ENCODE data around the gene FOCAD.

Gene FOCAD

DNA sequence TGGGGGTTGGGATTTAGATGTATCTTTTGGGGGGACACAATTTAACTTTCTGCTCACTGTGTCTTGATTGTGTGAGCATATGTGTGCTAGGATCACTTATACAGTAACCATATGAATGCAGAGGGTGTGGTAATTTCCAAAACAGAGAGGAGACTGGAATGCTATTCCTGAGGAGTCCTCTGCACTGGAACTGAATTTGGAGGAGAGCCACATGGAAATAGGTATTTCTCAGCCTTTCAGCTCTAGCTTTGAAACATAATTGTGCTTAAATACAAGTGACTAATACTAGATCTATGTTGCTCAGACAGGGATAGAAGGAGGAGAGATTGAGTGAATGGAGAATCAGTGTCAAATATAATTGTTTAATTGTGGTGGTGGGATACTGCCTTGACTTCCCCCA lies 45.5 kb downstream of the FOCAD start:
- no peak for DNase-seq (ENCODE audit: low read depth)

DNA sequence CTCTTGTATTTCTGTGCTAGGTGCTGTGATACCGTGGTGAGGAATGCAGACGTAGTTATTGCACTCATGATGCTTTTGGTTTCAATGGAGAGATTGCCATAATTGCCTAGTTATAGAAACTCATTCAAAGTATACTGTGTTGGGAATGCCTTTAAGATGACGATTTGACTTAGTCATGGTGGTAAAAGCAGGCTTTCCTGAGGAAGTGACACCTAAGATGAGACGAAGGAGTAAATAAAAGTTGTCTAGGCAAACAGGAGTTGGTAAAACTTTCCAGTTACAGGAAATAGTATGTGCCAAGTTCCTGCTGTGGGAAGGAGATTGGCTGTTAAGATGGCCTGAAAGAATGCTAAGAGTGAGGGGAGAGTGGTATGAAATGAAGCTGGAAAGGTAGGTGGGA lies 48.1 kb downstream of the FOCAD start:
- DNase-seq (ENCODE audit: low read depth) = no peak

DNA sequence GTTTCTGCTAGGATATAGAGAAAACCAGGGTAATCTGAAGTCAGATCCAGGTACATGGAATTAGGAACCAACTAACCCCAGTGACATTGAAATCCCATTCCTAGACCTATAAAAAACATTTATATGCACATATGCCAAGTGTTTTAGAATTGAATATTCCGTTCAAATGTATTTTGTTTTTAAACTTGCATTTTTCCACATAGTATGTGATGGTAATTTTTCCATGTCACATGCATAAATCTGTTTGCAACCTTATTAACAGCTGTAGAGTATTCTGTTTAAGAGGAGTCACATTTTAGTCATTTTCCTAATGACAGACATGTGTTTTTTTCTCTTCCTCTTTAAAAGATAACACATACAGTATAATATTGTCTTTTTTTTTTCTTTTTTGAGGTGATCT lies 50.2 kb downstream of the FOCAD start:
- no peak for DNase-seq (ENCODE audit: low read depth)

DNA sequence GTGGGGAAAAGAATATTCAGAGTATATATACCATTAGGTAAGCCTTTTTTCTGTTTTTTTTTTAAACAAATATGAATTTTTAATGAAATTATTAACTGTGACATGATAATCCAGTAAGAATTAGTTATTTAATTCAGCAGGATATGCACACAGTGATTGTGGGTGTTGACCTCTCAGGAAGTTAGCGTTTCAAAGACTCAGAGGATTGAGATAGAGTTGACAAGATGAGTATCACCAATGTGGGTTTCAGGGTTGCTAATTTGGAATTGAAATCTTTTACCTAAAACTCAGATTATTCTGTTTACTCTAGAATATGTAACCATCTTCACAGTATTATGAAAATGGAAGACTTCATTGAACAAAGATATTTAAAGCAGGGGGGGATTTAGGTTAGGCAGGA lies 56.2 kb downstream of the FOCAD start:
- DNase-seq (ENCODE audit: low read depth) = no peak

DNA sequence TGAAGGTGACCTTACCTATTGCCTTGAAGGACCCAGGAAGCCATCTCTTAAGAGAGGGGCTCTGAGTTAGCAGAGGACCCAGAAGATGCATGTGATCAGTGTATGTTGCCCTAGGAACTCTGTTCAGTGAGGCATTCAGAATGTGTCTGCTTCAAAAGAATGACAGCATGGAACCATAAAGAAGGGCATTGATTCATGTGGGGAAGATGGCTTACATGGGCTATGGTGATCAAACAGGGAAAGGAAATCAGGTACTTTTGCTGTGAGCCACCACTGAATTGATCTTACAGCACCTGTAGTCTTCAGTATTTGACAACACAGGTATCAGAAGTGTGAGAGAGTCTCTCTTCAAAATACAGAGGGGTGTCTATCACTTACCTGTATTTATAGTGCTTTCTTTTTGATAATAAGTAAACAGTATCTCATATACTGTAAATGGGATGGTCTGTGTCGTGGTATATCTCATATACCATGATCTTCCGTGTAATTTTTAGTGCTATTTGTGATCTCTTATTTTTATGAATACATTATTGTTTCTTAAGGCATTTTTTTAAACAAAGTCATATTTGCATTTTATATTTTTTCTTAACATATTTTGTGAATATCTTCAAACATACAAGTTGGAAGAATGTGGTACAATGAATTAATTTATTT lies 57.0 kb downstream of the FOCAD start:
- no peak for DNase-seq (ENCODE audit: low read depth)

DNA sequence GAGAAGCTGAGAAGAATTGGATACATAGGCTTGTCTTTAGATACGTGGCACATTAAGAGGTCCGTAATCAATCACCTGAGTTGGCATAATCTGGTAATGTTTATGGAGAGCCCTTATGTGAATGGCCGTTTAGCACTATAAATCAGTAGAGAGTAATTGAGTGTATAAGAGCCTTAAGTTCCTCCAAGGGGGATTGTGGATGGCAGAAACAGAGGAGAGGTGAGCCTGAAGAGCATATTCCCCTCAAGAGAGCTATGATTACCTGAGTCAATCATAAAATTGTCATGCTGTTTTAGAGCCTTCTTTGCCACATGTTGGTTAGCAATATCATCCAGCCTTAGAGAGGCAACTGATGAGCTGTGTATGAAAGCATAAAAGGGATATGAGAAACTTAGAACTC lies 58.8 kb downstream of the FOCAD start:
- DNase-seq (ENCODE audit: low read depth) = no peak

DNA sequence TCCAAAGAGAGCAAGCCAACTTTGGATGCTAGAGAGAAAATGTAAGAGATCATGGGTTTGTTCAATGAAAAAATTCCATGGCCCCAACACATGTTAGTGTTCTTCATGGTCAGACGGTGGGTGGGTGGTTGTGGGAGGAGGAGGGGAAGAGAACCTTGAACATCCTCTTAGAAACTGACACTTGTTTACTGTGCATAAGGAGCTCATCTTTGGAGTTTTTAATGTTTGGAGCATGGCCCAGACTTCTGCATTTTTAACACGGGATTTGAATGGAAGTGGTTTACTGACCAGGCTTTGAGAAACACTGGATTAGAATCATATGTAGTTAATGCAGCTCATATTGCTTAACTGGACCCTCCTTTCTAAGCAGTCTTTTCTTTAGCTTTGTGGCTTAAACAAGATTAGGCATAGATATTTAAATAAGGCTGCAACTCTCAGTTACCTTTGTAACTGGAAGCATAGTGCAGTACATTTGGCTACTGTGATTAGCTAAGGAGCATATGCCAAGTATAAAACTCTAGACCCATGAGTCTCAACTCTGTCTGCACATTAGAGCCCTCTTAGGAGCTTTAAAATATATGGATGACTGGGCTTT lies 60.1 kb downstream of the FOCAD start:
- DNase-seq (ENCODE audit: low read depth) = no peak

DNA sequence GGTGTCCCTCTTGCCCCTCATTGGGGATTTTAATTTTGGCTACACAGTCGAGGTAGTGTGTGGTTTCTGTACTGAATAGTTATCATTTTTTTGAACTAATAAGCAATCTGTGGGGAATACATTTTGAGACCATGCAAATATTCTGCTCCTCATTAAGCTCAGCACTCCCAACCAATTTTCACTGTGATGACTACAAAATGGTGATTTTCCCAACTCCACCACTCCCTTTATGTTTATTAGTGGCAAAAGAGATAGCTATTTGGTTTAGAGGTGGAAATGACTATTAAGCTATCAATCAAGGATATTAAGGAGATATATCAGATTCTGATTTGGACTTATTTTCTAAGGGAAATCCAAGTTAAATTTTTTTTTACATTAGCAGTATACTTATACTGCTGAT lies 62.9 kb downstream of the FOCAD start:
- DNase-seq (ENCODE audit: low read depth) = no peak

DNA sequence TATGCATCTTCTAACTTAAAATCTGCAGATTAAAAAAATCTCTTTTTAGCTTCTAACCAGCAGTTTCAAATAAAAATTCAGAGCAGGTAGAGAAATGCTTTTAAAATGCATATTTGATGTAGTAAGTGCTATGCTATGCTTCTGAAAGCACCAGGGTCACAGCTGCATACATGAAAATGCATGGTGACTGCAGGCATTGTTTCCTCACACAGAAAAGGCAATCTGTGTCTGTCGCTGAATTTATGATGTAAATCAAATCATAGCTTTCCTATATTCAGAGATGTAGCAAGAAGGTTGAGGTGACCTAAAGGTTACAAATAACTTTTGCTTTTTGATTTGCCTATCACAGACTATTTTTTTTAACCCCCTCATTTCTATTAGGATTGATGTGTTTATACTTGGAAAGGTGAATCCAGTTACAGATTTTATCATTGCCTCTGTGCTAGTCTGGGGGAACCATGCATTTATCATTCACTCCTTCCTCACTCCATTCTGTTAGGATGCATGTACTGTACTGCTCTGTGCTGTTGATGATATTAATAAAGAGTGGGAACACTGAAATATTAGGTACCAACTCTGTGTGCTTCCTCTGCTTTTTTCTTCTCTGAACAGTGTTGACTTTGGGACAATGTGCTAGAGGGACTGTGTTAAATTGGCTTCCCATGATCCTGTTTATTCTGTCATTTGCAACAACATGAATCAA lies 65.6 kb downstream of the FOCAD start:
- DNase-seq (ENCODE audit: low read depth) = no peak

DNA sequence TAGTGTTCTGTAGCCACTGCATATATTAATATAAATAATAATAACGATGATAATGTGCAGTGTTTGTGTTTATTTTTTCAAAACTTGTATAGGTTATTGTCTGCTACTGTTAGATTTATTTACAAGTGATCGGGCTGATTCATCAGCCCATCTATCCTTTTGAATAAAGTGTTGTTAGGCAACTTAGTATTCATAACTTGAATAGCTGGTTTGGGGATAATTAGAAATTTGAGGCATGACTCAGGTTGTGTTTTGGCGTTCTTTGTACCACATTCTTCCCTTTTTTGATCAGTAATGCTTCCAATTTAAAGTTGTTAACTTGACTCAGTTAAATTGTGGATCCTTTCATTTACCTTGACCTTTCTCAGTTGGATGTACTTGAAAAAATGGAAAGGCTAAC lies 69.7 kb downstream of the FOCAD start:
- DNase-seq (ENCODE audit: low read depth) = no peak

DNA sequence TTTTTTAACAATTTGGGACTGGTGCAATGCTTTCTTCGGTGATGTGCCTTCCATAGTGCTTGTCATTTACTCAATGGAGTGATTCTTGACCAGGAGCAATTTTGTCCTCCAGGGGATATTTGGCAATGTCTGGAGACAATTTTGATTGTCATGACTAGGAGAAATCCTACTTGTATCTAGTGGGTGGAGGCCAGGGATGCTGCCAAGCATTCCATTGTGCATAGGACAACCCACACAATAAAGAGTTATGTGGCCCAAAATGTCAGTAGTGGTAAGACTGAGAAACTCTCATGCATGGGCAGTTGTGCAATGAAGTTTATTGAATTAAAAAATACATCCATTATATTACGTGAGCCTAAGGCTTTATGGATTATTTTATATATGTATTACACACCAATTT lies 70.5 kb downstream of the FOCAD start:
- no peak for DNase-seq (ENCODE audit: low read depth)

DNA sequence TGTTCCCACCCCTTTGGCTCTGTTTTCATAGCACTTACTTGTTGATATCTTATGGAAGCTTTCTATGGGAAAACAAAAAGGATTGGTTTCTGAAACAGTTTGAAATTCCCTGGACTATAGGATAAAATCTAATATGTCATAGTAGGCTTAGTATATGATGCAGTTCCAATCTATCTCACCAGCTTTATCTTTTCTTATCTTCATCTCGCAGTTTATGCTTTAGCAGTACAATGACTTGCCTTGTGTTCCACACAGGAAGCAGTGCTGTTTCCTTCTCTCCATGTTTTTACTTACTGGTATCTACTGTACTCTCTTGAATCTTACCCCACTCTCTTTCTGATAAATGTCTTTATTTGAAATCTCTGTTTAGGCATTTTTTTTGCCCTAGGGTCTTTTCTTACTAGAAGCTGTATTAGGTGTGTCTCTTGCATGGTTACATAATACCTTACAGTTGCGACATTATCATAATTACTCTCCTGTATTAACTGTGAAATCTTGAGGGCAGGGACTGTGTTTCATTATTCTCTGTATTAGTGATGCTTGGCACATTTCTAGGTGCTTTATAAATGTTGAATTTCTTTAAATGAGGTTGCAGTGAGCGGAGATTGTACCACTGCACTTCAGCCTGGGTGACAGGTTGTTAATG lies 76.3 kb downstream of the FOCAD start:
- no peak for DNase-seq (ENCODE audit: low read depth)

DNA sequence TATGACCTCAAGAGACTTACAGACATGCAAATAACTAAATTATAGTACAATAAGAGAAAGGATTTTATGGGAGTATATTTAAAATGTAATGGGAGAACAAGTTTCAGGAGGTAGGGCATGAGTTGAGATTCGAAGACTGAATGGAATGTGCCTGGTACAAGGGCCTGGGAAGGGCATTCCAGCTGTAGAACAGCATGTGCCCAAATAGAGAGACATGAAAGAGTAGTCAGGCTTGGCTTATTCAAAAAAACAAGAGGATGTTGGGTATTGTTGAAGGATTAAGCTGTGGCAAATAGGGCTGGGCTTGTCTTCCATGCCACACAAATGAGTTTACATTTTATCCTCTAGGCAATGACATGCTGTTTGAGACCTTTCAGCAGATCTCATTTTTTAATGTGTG lies 86.9 kb downstream of the FOCAD start:
- DNase-seq (ENCODE audit: low read depth) = no peak

DNA sequence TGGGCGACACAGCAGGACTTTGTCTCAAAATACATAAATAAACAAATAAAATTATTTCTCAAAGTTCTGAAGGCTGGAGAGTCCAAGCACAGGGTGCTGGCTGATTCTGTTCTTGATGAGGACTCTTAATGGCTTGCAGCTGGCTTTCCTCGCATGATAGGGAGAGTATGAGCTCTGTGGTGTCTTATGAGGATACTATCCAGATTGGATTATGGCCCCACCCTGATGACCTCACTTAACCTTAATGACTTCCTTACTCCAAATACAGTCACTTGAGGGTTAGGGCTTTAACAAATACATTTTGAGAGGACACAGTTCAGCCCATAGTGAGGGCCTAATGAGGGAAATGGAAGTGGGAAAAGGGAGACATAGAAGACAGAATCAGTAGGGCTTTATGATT lies 87.7 kb downstream of the FOCAD start:
- no peak for DNase-seq (ENCODE audit: low read depth)

DNA sequence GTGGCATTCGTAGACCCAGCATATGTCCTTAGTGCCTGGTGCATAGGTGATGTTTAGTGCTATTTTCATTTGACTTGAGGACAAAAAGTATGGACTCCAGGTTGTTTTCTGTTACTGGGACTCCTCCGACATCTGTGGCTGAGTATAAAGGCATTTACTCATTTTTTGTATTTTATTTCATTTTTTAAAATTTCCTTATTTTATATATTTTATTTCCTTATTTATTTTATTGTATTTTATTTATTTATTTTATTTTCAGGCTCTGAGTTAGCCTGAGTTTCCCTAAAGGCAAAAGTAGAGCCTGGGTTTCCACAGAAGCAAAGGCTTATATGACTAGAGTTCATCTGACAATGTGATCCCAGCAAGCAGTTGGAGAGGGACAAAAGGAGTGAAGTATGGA lies 91.6 kb downstream of the FOCAD start:
- no peak for DNase-seq (ENCODE audit: low read depth)

DNA sequence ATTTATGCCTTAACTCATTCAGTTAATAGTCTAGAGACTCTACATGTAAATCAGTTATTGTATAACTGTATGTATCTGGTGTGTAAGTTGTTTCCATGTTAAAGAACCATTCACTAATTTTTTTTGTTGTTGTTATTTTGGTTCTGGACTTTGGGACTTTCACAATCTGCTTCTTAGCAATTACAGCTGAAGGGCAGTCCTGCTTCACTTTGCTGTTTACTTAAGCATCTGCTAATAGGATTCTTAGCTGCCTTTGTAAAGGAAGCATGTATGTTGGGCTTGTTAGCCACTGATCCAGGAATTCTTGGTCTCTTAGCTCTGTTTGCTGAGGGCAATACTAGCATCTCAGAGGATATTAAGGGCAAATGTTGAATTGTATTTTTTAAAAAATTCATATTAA lies 97.0 kb downstream of the FOCAD start:
- DNase-seq (ENCODE audit: low read depth) = no peak

DNA sequence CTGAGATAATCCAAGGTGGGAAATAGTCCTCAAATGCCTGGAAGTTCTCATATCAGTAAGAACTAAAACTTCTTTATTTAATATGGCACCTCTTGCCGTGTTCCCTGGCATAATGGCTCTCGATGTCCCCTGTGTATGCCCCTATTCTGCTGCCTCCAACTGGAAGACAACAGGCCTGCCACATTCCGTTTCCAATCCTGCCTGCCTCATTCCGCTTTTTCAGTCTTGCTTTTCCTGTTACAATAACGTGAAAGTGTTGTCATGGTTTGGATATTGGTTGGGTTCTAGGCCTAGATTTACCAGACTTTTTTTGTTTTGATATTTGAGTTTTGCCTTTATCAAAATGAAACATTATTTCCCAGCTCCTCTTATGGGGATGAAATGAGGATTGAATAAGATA lies 98.2 kb downstream of the FOCAD start:
- no peak for DNase-seq (ENCODE audit: low read depth)

DNA sequence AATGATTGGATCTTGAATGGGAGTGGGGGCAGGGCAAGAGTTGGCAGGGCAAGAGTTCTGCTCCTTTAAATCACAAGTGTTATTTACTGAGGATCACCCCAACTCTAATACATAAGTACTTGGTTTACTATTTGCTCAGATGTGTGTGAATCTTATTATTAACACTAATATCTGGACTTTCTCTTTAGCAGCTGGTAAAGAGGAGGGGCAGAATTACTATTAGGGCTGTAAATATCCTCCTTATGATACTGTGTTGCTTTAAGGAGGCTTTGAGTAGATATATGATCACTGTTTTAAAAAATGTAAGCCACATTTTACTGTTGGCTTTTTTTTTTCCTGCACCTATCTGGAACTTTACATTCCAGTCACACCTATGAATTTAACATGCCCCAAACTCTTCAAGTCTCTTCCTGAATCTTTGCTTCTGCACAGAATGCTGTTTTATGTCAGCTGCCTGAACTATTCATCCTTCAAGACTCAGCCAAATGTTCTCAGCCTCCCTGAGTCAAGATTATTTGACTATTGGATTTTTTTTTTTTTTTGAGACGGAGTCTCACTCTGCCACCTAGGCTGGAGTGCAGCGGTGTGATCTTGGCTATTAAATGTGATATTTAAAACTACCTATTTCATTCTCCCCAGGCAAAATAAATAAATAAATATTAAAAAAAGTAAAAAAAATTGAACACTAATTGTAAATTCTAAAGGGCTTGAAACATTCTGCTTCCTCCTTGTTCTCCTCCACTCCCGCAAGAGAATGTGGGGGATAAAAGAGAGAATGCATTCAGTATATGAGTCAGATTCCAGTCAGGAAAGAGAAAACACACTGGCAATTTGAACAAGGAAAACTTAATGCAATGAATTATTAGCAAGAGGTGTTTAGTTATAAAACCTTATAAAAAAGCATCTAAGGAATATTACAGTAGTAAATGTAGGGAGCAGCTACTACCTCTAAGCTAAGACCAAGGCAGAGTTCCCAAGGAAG lies 99.3 kb downstream of the FOCAD start:
- DNase-seq (ENCODE audit: low read depth) = no peak

DNA sequence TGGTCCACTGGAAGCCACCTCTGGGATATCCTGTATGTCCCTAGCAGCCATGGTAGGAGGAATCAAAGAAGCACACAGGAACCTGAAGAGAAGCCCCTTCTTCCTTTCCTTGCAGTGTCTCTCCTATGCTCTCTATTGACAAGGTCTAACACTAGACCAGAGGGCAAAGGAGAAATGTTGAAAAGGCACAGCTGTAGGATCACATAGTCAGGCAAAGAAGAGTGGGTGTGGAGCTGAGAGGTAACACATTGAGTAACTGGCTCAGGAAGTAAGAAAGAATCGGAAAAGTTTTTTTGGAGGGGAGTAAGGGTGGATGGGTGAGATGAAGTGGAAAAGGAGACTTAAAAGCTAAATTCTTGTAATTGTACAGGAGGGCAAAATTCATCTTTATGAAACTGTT lies 100.1 kb downstream of the FOCAD start:
- DNase-seq (ENCODE audit: low read depth) = no peak

DNA sequence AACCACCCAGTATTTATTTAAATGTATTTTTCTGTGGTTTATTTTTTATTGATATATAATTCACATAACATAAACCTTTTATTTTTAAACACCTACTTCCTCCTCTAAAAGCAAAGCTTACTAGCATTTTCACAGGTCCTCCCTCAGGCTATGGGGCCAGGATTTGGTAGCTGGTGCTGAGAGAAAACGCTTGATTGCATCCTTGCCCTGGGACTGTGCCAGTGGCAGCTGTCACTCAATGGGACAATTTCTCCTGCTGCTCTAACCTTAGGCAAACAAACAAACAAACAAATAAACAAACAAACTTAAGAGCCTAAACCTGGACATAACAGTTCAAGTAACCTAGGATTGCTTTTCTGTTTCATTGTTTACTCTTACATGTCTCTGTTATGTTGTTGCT lies 102.7 kb downstream of the FOCAD start:
- DNase-seq (ENCODE audit: low read depth) = no peak

DNA sequence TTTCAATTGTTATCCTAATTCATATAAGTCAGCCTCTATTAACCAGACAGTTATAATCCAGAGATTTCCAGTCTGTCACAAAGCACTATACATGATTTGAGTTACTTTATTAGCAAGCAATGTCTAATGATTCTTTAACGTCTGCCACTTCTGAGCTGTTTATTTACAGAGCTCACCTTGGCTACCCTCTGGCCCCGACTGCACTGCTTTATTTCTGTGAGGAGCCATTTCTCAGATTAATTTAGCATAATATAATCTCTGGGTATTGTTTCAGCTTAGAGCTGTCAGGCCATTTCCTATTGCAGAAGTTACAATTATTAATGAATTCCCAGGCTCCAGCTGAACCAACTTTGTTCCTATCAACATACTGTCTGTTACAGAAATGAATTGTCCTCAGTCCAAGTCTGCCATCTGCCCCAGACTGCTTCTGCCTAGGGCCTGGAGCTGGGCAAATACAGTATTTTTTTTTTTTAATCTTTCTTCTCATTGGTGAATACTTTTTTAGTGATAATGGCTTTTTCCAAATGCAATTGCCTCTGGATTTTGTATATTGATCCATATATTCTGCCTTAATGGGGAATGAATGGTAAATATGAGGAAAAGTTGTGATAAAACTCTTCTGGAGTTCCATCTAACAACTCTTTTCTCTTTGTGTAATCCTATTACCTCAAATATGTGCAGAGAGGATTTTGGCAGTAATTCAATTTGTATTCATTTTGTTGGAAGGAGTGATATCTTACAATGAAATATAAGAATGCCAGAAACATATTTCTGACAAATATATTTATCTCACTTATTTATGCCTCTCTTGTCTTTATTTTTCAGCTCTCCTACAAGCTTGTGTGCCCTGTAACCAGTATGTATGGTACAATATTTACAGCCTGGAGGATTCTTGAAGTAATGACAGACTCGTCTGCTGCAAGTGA lies 104.7 kb downstream of the FOCAD start:
- DNase-seq (ENCODE audit: low read depth) = no peak
